Hematopoietic multipotent progenitor cell treated with erythropoietin and hydrocortisone succinate and interleukin-3 and kit ligand, for 17 days (in vitro differentiated cells): ENCODE results near the gene BCL2L1.
"Not testable (repeated sequence)": the region's sequence is repeated elsewhere in the genome, so short reads cannot be mapped to it uniquely, and the experiment has no call there.

Experiments
- DNase-seq: peaks from one replicate; pipeline ENCODE4 v3.0.0-alpha.2; 2015; ENCODE audit warnings: low spot score

The BCL2L1 gene

GRCh38 chr20:31722257-31723068 is at the start of gene BCL2L1:
Gene BCL2L1 (minus strand): TSS chr20:31722868. CDS start chr20:31722218, 650 bp downstream.
- DNase-seq, result peak; percentile 91

- no peak for DNase-seq
Observed at GRCh38 chr20:31770243-31770642, 47.6 kb upstream of the BCL2L1 start.

- DNase-seq, result no peak
Observed at GRCh38 chr20:31769681-31770080, 47.0 kb upstream of the BCL2L1 start.

GRCh38 chr20:31767805-31768204 is 45.1 kb upstream of the BCL2L1 start:
- no peak for DNase-seq

- DNase-seq, result no peak
Observed at GRCh38 chr20:31764641-31765305, 42.1 kb upstream of the BCL2L1 start.

- DNase-seq, result no peak
Observed at GRCh38 chr20:31760519-31761240, 38.0 kb upstream of the BCL2L1 start.

GRCh38 chr20:31759836-31760518 is 37.3 kb upstream of the BCL2L1 start:
- no peak for DNase-seq

- DNase-seq, result no peak
Observed at GRCh38 chr20:31758991-31759390, 36.3 kb upstream of the BCL2L1 start.

GRCh38 chr20:31758521-31758920 is 35.9 kb upstream of the BCL2L1 start:
- DNase-seq, result no peak

- no peak for DNase-seq
Observed at GRCh38 chr20:31757254-31757653, 34.6 kb upstream of the BCL2L1 start.

GRCh38 chr20:31751126-31751525 is 28.5 kb upstream of the BCL2L1 start:
- DNase-seq, result no peak

- DNase-seq, result no peak
Observed at GRCh38 chr20:31749223-31749622, 26.6 kb upstream of the BCL2L1 start.

- DNase-seq, result no peak
Observed at GRCh38 chr20:31747640-31748039, 25.0 kb upstream of the BCL2L1 start.

- not testable (repeated sequence) for DNase-seq
Observed at GRCh38 chr20:31747028-31747427, 24.4 kb upstream of the BCL2L1 start.

- no peak for DNase-seq
Observed at GRCh38 chr20:31746068-31746878, 23.6 kb upstream of the BCL2L1 start.

- DNase-seq, result no peak
Observed at GRCh38 chr20:31740656-31741323, 18.1 kb upstream of the BCL2L1 start.

- DNase-seq, result no peak
Observed at GRCh38 chr20:31740208-31740607, 17.5 kb upstream of the BCL2L1 start.

GRCh38 chr20:31739550-31739977 is 16.9 kb upstream of the BCL2L1 start:
- DNase-seq, result no peak

- peak; percentile 96 for DNase-seq
Observed at GRCh38 chr20:31738729-31739549, 16.3 kb upstream of the BCL2L1 start, which contains the start of gene TPX2. Gene TPX2 (plus strand): TSS chr20:31739290. CDS start chr20:31757477, 18,187 bp downstream.

- DNase-seq, result no peak
Observed at GRCh38 chr20:31731321-31731717, 8.7 kb upstream of the BCL2L1 start.
